Breast epithelium (tissue), 4 donors: ENCODE results near the gene CAMSAP1. TPM values are rescaled to one million over a fixed set of nuclear protein-coding genes. Genes with fewer than 3 reads are reported as not detected.

ENCODE experiments used
- DNase-seq, 2 donors: peaks; one replicate each; pipeline ENCODE4 v3.0.0-alpha.2; 2019; ENCODE audit warnings: low spot score in 2 of 2
- H3K27ac ChIP-seq, 2 donors: fragments of 200-600 bp; sonication (generic) in 1 of 2; one replicate each; pipeline ENCODE4 v1.5.1; 2016 to 2019; ENCODE audit warnings: mild to moderate bottlenecking in 1 of 2
- H3K27me3 ChIP-seq, 2 donors: fragments of 200-600 bp; sonication (generic) in 1 of 2; one replicate each; pipeline versions ENCODE4 v1.5.1 to v1.6.0; 2017 to 2019; ENCODE audit warnings: control low read depth in 1 of 2, mild to moderate bottlenecking in 1 of 2
- H3K36me3 ChIP-seq: fragments of 200-600 bp; one replicate; pipeline ENCODE4 v1.5.1; 2019
- H3K4me1 ChIP-seq, 2 donors: fragments of 200-600 bp; sonication (generic); one replicate each; pipeline ENCODE4 v1.5.1; 2016 to 2019; ENCODE audit warnings: control low read depth in 1 of 2
- H3K4me3 ChIP-seq, 3 donors: fragments of 200-600 bp; sonication (generic); 1 replicate in 2 of 3; 2 replicates in 1 of 3; pipeline ENCODE4 v1.5.1; 2016 to 2019; ENCODE audit warnings: mild to moderate bottlenecking in 3 of 3, moderate library complexity in 2 of 3
- H3K9me3 ChIP-seq, 2 donors: fragments of 200-600 bp; sonication (generic) in 1 of 2; one replicate each; pipeline ENCODE4 v1.5.1; 2016 to 2019; ENCODE audit warnings: control low read depth in 1 of 2
- CTCF ChIP-seq, 3 donors: fragments of 450-650 bp; IDR thresholded peaks; one replicate each; pipeline ENCODE4 v1.5.1; 2016 to 2017; ENCODE audit warnings: antibody characterized with exemption in 3 of 3, mild to moderate bottlenecking in 3 of 3, moderate library complexity in 3 of 3
- POLR2A ChIP-seq: fragments of 450-650 bp; IDR thresholded peaks from one replicate; pipeline ENCODE4 v1.6.1; 2016; ENCODE audit warnings: antibody characterized with exemption, mild to moderate bottlenecking, moderate library complexity
- POLR2AphosphoS5 ChIP-seq, 3 donors: sonication (generic); formaldehyde crosslinking; IDR thresholded peaks; one replicate each; pipeline ENCODE4 v1.6.1; 2017; ENCODE audit warnings: antibody characterized with exemption in 3 of 3
- intact Hi-C: fragments of 100-400 bp; cut with DNase I; formaldehyde crosslinking; loops from one replicate; pipeline ENCODE4 v1.15.1; 2023; ENCODE audit warnings: low total_unique reads
- total RNA-seq, 3 donors: library from RNA; depleted of rRNA; stranded (reverse); fragments of >200 nt; gene quantifications; one replicate each; pipeline ENCODE4 v1.1.0, GENCODE V29; 2016

Gene CAMSAP1
- total RNA-seq, 3 donors from 2014 or later, result 25.0 to 29.8 (median 29.0) TPM

DNA sequence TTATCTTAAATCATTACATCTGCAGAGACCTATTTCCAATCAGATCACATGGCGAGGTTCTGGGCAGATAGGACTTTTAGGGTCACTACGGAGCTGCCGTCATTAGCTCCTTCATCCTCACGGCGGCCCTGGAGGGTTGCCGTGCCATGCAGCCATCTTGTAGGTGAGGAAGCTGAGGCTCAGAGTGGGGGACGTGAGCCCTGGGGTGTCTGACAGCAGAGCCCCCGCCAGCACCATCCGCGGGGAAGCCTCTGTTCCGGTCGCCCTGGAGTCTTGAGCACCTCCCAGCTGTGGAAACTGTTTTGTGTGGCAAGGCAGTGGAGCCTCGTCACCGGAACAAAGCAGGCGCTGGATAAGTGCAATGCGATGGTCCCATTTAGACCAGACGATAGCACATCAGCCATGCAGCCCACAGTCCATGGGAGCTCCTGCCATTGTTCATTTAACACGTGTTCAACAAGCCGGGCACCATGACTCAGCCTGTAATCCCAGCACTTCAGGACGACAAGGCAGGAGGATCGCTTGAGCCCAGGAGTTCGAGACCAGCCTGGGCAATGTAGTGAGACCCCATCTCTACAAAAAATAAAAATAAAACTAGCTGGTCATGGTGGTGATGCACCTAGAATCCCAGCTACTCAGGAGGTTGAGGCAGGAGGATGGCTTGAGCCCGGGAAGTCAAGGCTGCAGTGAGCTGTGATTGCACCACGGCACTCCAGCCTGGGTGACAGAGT, 143.5 kb downstream of the CAMSAP1 start:
- no peak for TF ChIP-seq POLR2A
- no peak for TF ChIP-seq POLR2AphosphoS5 (IDR thresholded peaks at IDR 0.05)
- no peak for TF ChIP-seq CTCF (IDR thresholded peaks at IDR 0.05)
- H3K27ac ChIP-seq, result no peak overlapping the region
- peaks cover 21 to 30% of the 10 kb centered on the region in 2 donors for H3K9me3 ChIP-seq
- no peaks in the 10 kb centered on the region for H3K36me3 ChIP-seq
- no peak for DNase-seq
- intact Hi-C loops, result no loop called here
- no peak overlapping the region for H3K4me3 ChIP-seq
- H3K27me3 ChIP-seq, result peaks cover 0 to 27% of the 10 kb centered on the region in 2 donors
- H3K4me1 ChIP-seq, result no peaks in the 10 kb centered on the region

DNA sequence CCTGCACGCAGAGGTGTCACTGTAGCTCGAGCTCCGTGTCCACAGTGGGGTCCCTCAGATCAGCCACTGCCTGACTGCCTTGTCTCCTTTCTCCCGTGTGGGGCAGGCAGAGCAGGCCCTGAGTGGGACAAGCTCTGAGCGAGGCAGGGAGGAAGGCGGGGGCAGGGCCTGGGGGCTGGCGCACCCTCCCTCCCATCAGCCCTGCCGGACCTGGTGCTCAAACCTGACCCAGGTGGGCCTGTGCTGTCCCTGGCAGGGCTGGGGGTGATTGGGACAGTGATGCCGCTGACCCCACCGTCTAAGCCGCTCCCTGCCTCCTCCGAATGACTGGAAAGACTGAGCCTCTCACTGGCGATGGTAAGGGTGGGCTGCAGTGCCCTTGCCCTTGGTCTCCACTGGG, 144.4 kb downstream of the CAMSAP1 start:
- no peak overlapping the region for H3K4me3 ChIP-seq
- peaks cover 0 to 23% of the 10 kb centered on the region in 2 donors for H3K27me3 ChIP-seq
- no peak for DNase-seq
- peaks cover 21 to 30% of the 10 kb centered on the region in 2 donors for H3K9me3 ChIP-seq
- H3K27ac ChIP-seq, result no peak overlapping the region
- no peaks in the 10 kb centered on the region for H3K4me1 ChIP-seq
- intact Hi-C loops, result no loop called here
- TF ChIP-seq CTCF (IDR thresholded peaks at IDR 0.05) (no peak), POLR2AphosphoS5 (IDR thresholded peaks at IDR 0.05) (no peak), POLR2A (no peak)
- H3K36me3 ChIP-seq, result no peaks in the 10 kb centered on the region

DNA sequence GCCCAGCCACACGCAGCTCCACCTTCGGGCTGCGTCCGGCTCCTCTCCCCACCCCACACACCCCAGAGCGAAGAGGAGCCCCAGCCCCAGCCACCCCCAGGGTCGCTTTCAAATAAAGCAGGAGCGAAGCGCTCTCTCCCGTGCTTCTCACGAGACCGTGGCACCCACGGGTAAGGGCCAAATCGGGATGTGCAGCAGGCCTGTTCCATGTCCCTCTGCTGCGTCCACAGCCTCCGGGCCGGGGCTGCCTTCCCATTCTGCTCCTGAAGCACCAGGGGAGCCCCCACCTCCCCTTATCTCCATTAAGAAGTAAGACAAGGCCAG, 145.5 kb downstream of the CAMSAP1 start:
- Histone ChIP-seq H3K4me1 (no peaks in the 10 kb centered on the region), H3K4me3 (no peak overlapping the region), H3K9me3 (peaks cover 19 to 20% of the 10 kb centered on the region in 2 donors), H3K27me3 (peaks cover 0 to 23% of the 10 kb centered on the region in 2 donors), H3K27ac (no peak overlapping the region), H3K36me3 (no peaks in the 10 kb centered on the region)
- no peak for DNase-seq
- intact Hi-C loops, result no loop called here
- TF ChIP-seq POLR2AphosphoS5 (IDR thresholded peaks at IDR 0.05) (no peak), POLR2A (no peak), CTCF (IDR thresholded peaks at IDR 0.05) (no peak)

DNA sequence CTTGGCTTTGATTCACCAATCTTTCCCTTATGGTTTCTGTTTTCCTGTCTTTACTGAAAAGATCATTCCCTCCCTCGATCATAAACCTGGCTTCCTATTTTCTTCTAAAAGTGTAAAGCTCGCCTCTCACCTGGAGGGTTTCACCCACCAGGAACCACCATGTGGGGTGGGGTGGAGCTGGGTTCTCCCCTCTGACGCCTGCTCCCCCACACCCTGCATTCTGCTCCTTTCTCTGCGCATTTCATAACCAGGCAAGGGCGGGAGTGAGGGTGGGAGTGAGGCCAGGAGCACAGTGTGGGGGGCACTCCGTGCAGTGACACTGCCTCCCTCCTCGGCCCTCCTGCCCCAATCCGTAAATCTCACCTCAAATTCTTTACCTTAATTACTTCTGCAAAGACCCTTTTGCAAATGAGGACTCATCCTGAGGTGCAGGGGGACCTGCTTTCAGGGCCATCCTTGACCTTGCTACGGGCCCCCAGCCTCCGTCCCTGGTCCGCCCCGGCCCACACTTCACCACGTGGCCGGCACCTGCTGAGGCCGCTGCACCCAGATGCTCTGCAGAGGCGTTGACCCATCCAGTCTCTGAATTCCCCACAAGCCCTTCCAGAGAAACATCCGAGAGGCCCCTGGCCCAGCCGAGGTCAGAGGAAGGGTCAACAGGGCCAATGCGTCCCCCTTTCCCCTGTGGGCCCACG, 146.0 kb downstream of the CAMSAP1 start:
- intact Hi-C loops, result no loop called here
- Histone ChIP-seq H3K27ac (no peak overlapping the region), H3K4me1 (no peaks in the 10 kb centered on the region), H3K27me3 (peaks cover 0 to 23% of the 10 kb centered on the region in 2 donors), H3K9me3 (peaks cover 14 to 15% of the 10 kb centered on the region in 2 donors), H3K4me3 (no peak overlapping the region), H3K36me3 (no peaks in the 10 kb centered on the region)
- TF ChIP-seq POLR2AphosphoS5 (IDR thresholded peaks at IDR 0.05) (no peak), CTCF (IDR thresholded peaks at IDR 0.05) (no peak), POLR2A (no peak)
- DNase-seq, result no peak

GRCh38 chr9:135760465-135760864, 146.9 kb downstream of the CAMSAP1 start:
- H3K4me3 ChIP-seq, result no peak overlapping the region
- peaks cover 5 to 7% of the 10 kb centered on the region in 2 donors for H3K9me3 ChIP-seq
- no peak overlapping the region for H3K27ac ChIP-seq
- H3K27me3 ChIP-seq, result peaks cover 0 to 23% of the 10 kb centered on the region in 2 donors
- no peaks in the 10 kb centered on the region for H3K4me1 ChIP-seq
- TF ChIP-seq POLR2AphosphoS5 (IDR thresholded peaks at IDR 0.05) (no peak), CTCF (IDR thresholded peaks at IDR 0.05) (no peak), POLR2A (no peak)
- no peak for DNase-seq
- intact Hi-C loops, result no loop called here
- H3K36me3 ChIP-seq, result no peaks in the 10 kb centered on the region
